ENCODE results near the gene CTSG.
"Not testable (repeated sequence)": the region's sequence is repeated elsewhere in the genome, so short reads cannot be mapped to it uniquely, and the experiment has no call there.

The CTSG gene

DNA sequence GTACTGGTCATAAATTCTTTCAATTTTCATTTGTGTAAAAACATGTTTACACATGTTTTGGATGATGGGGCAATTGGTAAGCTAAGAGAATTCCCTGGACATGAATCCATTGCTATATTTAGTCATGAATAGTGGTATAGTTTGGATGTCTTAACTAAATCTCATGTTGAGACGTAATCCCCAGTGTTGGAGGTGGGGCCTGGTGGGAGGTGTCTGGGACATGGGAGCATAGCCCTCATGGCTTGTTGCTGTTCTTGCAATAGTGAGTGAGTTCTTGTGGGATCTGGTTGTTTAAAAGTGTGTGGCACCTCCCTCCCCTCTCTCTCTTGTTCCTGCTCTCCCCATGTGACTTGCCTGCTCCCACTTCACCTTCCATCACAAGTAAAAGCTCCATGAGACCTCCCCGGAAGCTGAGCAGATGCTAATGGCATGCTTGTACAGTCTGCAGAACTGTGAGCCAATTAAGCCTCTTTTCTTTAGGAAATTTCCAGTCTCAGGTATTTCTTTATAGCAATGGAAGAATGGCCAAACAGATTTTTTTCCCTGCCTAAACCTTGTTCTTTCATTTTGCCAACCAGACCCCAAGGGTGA, 33.6 kb downstream of the CTSG start:
- DNase-seq: no peak

GRCh38 chr14:24535737-24536136, 40.3 kb downstream of the CTSG start:
- no peak for DNase-seq

DNA sequence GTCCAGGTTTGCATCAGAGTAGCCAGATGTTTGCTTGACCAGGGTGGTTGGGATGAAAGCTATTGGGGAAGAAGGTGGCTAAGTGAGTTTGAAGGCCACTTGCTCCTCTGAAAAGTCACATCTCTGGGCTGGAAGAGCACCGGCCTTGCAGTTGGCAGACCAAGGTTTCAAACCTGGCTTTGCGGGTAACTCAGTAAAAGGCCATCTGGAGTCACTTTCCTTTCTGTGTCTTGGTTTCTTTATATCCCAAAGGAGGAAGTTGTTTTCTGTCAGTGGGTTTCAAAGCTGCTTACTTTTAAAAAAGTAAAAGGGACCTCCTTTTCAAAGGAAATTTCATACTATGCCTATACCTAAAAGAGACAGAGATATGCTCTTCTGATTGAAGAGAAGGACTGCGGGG, 41.8 kb downstream of the CTSG start:
- no peak for DNase-seq

- not testable (repeated sequence) for DNase-seq
These were observed 50.0 kb downstream of the CTSG start for GRCh38 chr14:24525877-24526620.
